Measurements from ENCODE around the gene COL28A1.

The COL28A1 gene

GRCh38 chr7:7535691-7536090 lies at the start of gene COL28A1:
Gene COL28A1 (minus strand): TSS chr7:7535873. CDS start chr7:7532875, 2,998 bp downstream.
- no peak for DNase-seq (ENCODE audit: low spot score)
- TF ChIP-seq, protein P1, sequence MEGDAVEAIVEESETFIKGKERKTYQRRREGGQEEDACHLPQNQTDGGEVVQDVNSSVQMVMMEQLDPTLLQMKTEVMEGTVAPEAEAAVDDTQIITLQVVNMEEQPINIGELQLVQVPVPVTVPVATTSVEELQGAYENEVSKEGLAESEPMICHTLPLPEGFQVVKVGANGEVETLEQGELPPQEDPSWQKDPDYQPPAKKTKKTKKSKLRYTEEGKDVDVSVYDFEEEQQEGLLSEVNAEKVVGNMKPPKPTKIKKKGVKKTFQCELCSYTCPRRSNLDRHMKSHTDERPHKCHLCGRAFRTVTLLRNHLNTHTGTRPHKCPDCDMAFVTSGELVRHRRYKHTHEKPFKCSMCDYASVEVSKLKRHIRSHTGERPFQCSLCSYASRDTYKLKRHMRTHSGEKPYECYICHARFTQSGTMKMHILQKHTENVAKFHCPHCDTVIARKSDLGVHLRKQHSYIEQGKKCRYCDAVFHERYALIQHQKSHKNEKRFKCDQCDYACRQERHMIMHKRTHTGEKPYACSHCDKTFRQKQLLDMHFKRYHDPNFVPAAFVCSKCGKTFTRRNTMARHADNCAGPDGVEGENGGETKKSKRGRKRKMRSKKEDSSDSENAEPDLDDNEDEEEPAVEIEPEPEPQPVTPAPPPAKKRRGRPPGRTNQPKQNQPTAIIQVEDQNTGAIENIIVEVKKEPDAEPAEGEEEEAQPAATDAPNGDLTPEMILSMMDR (IDR thresholded peaks at IDR 0.05; ENCODE audit: extremely low read depth, missing control alignments) = no peak

DNA sequence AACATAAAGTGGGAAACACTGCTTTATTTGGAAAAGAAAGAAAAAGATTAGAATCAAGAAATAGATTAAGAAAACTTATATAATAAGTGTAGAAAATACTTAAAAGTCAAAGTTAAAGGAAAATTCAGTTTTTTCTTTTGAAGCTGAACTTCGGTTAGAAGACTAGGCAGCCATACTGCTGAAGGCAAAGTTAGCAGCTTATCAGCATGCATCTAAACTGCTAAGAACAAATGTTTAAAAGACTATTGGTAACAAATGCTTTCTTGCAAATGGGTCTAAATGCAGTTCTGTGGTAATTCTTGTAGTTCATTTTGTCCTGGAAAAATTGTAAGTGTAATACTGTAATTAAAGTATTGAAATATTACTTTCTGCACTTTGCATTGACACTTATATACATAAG lies 49.0 kb upstream of the COL28A1 start:
- DNase-seq (ENCODE audit: low spot score) = no peak
- TF ChIP-seq, protein P1 (IDR thresholded peaks at IDR 0.05; ENCODE audit: extremely low read depth, missing control alignments) = no peak

GRCh38 chr7:7583731-7584130 lies 48.1 kb upstream of the COL28A1 start:
- no peak for DNase-seq (ENCODE audit: low spot score)
- TF ChIP-seq, protein P1 (IDR thresholded peaks at IDR 0.05; ENCODE audit: extremely low read depth, missing control alignments) = no peak

- TF ChIP-seq, protein P1 (IDR thresholded peaks at IDR 0.05; ENCODE audit: extremely low read depth, missing control alignments) = no peak
- no peak for DNase-seq (ENCODE audit: low spot score)
Measured at GRCh38 chr7:7582596-7582995, 46.9 kb upstream of the COL28A1 start.

DNA sequence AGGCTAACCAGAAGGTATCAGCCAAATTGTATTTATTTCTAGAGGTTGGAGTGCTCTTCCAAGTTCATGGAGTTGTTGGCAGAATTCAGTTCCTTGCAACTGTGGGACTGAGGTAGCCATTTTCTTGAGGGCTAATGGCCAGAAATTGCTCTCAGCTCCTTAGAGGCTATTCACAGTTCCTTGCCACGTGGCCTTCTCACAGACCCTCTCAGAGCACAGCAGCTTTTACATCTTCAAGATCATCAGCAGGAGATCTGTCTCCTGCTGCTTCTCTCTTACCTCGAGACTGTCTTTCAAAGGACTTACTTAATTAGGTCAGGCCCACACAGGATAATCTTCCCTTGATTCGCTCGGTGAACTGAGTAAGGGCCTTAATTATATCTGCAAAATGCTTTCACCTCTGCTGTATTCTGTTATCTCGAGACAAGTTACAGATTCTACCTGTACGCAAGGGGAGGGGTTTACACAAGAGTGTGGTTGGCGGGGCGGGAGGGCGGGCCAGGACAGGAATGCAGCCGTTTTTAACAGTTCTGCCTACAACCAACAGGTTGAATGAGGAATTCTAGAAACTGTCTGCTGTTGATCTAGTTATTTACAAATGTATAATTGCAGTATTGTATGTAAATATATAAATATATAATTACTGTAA lies 46.0 kb upstream of the COL28A1 start:
- DNase-seq (ENCODE audit: low spot score) = no peak
- TF ChIP-seq, protein P1 (IDR thresholded peaks at IDR 0.05; ENCODE audit: extremely low read depth, missing control alignments) = no peak

GRCh38 chr7:7579638-7580037 lies 44.0 kb upstream of the COL28A1 start:
- TF ChIP-seq, protein P1 (IDR thresholded peaks at IDR 0.05; ENCODE audit: extremely low read depth, missing control alignments) = no peak
- no peak for DNase-seq (ENCODE audit: low spot score)

GRCh38 chr7:7577888-7578287 lies 42.2 kb upstream of the COL28A1 start:
- TF ChIP-seq, protein P1 (IDR thresholded peaks at IDR 0.05; ENCODE audit: extremely low read depth, missing control alignments) = no peak
- no peak for DNase-seq (ENCODE audit: low spot score)
